ENCODE data around the gene MIDN.
A peak's percentile ranks its signal among the peaks of the same experiment; 100 is the strongest.

Gene MIDN

DNA sequence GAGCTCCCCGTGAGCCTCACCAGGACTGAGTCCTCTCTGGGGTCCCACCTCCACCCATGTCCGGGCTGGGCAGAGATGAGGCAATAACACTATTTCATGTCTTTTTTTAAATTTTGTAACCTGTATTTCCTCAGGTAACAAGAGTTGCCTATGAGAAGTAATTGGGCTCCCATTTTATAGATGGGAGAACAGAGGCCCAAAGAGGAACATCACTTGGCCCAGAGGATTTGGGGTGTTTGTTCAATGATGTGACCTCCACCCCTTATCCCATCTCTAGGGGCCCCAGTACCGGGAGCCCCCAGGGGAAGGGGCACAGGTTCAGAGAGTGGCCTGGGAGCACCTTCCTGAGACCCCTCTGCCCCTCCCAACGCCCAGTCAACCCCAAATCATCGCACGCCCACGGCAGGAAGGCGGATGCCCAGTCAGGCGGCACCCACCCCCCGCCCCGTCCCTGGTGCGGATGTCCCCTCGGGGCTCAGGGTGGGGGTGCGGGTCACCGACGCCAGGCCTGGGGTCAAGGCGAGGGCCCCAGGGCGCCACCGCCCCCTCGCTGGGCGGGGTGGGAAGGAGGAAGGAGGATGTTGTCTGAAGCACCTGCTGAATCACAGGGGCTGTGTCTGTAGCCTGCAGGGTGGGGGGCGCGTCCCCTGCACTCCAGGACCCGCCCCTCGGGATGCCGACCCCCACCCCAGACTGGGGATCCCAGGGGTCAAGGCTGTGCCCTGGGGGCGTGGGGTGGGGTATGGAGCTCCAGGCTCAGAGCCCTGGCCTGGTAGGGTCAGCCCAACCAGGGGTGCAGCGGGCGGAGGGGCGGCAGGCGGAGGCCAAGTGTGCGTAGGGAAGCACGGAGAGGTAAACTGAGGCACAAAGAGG is 11.7 kb downstream of the MIDN start:
- DNase-seq, result no peak

- peak; percentile 97 for DNase-seq
Observed at GRCh38 chr19:1260749-1261537, 12.6 kb downstream of the MIDN start.

- DNase-seq, result no peak
Observed at GRCh38 chr19:1261538-1261797, 13.1 kb downstream of the MIDN start.

GRCh38 chr19:1261798-1262622 is 13.6 kb downstream of the MIDN start:
- DNase-seq, result no peak

DNA sequence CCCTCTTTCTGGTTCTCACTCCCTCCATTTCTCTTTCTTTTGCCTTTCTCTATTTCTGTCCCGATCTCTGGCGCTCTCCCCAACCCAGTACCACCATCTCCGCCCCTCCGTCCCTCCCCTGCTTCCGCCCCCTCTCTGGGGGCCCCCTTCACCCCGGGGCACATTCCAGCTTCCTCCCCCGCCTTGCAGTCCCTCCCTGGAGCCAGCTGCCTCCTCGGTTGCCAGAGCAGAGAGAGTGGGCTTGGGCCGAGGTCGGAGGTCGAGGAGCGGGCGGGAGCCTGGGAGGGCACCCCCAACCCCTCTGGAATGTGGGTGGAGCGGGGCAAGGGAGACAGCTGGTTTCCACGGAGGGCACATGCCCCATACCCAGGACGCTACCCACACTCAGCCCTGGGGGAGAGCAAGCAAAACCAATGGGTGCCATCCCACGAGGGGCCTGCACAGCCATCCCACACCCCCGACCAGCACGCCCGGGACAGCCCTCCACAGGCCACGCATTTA is 14.3 kb downstream of the MIDN start:
- no peak for DNase-seq

GRCh38 chr19:1263188-1263587 is 14.8 kb downstream of the MIDN start:
- DNase-seq, result no peak

DNA sequence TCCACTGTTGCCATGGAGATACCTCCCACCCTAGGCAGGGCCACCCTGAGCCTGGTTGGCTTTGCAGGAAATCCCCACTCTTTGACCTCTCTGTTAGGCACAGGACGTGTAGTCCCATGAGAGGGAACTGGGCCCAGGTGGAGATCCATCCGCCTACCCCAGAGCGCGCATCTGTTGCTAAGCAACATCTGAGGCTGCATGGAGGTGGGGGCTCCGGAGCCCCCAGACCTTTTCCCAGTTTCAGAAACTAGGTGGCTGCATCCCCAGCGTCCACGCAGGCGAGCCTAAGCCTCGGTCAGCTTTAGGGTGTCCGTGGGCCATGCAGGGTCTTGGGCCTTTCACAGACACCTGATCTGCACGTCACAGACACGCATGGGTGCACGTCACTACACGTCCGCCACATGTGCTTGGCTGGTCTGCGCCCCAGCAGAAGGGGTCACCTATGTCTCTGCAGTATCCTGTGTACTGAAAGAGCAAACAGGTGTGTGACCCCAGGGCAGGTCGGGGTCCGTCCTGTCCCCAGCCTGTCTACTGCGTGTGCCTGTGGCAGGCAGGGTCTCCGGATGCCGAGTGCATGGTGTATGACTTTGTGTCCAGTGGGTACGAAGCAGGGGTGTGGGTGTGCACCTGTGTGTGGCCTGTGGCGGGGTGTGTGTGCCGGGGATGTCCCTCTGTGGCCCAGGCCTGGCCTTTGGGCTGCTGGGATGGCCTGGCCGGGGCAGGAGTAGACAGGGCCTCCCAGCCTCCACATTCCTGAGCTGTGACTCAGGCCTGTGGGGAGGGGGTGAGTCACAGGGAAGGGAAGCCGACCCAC is 16.6 kb downstream of the MIDN start:
- DNase-seq, result no peak

GRCh38 chr19:1265615-1266128 is 17.3 kb downstream of the MIDN start:
- no peak for DNase-seq

GRCh38 chr19:1266129-1266915 is 17.9 kb downstream of the MIDN start:
- peak; percentile 73 for DNase-seq

GRCh38 chr19:1266916-1267476 is 18.6 kb downstream of the MIDN start:
- DNase-seq, result peak; percentile 50

DNA sequence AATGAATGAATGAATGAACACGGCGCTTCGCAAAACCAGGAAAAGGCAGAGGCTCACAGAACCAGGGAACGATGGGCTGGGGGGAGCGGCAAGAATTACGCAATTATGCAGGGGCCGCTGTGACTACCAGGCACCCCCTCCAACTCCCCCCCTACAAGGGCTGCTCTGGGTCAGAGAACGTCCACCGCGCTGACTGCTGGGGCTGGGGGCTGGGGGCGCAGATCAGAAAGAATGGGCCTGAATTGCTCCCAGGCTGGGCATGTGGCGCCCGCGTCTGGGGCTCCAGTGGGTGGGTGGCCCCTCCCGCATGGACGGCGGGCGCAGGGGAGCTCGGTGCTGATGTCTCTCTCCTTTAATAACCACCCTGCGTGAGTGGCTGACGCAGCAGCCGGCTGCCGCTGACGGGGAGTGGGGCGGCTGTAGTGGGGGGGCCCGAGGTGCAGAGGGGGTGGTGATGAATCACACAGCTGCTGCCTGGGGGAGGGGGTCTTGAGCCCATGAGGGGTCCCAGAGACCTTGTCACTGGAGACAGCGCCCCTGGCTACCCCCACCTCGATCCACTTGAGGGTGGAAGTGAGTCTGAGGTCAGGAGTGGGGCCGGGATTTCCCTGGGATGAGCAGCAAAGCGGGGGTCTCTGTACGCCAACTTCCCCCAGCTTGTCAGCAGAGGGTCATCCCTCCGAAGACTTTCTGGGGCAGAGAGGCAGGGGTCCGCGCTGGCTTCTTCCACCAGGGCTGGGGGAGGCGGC is 19.3 kb downstream of the MIDN start:
- DNase-seq, result peak; percentile 38

DNA sequence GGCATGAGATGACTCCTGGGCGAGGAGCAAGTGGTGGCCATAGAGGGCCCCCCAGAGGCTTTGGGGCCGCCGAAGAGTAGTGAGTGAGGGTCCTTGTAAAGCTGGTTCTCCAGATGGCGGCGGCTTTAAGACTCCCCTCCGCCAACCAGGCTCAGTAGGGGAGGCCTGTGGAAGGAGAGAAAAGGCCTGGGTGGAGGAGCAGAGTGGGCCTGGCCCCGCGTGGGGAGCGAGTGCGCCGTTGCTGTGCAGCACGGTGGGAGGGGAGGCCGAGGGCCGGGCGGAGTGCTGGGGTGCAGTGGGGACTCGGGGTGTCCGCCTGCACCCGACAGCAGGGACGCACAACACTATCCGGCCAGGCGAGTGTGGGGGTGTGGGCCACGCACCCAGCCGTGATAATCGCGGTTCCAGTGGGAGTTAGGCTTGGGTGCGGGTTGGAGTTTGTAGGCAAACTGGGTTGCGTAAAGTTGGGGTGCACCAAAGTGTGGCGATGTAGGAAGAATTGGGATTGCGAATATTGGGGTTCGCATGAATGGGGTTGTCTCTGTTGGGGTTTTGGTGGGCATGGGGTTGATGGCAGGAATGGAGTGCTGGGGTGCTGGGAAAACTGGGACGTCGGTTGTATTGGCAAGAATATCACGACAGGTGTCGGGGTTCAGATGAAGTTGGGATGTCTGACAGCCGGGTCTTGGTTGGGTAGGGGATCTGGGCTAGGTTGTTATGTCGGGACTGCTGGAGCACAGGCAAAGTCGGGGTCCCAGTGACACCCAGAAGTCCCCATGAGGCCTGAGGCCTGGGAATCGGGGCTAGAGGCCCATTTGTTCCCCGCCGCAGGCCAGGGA is 20.1 kb downstream of the MIDN start:
- no peak for DNase-seq

GRCh38 chr19:1269065-1269477 is 20.7 kb downstream of the MIDN start, which contains the start of gene CIRBP:
Gene CIRBP, plus strand, starts transcription at chr19:1269332. Its CDS starts 1,602 bp downstream, at chr19:1270934.
- peak; percentile 98 for DNase-seq

DNA sequence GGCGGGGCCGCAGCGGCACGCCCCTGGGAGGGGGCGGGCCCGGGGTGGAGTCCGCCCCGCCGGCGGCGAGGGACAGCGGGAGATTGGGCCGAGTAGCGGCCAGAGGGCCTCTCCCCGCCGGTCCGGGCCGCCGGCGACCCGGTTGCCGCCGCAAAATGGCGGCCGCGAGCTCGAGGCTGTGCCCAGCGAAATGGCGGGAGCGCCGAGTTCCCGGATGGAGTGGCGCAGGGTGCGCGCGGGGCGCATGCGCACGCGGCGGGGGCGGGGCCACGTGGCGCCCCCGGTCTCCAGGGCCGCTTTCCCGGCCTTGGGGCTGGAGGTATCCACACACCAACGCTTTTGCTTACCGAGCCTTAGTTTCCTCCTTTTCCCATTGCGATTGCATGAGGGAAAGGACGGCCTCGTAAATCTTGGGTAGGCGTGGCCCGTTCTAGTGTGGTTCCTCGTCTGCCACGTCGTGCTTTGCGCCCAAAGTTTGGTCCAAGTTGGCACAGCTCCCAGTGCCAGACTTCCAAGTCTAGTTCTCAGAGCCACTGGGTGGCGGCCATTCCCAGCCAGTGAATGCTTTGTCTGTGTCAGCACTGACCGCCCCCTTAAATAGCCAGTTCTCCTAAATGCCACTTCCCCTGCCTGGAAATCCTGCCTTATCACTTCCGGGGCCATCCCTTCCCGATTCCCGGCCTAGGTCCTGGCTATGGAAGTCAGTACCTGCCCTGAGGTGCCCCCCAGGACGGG is 21.3 kb downstream of the MIDN start:
- peak; percentile 89 for DNase-seq

DNA sequence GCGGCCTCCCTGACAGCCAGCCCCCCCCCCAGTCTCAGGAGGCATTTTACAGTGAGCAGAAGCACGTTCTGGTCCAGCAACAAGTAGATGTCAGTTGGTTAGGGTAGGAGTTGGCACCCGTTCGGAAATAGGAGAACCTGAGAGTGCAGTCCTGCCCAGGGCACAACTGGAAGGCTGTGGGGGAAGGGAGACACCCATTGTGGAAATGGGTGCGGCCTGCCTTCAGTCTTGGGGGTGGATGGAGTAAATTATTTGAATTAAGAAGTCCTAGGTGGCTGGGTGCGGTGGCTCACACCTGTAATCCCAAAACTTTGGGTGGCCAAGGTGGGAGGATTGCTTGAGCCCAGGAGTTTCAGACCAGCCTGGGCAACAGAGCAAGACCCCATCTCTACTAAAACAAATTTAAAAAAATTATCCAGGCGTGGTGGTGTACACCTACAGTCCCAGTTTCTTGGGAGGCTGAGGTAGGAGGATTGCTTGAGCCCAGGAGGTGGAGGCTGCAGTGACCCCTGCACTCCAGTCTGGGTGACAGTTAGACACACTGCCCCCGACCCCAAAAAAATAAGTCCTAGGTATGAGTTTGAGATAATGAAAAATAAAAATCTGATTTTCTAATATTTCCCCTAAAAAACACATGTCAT is 21.9 kb downstream of the MIDN start:
- no peak for DNase-seq

- DNase-seq, result no peak
Observed at GRCh38 chr19:1270854-1271527, 22.6 kb downstream of the MIDN start.
